HL-60 (cell line): ENCODE data around the gene CNTNAP2.

Source experiments
- DNase-seq, 2 experiments: peaks; one replicate each; pipeline ENCODE4 v3.0.0-alpha.2; 2010 to 2020; ENCODE audit warnings: low read depth in 1 of 2, low spot score in 1 of 2
- H3K27ac ChIP-seq: fragments of 250-450 bp; sonication (Bioruptor Pico); replicated peaks from 2 replicates; pipeline ENCODE4 v1.5.1; 2020; ENCODE audit warnings: mild to moderate bottlenecking, moderate library complexity
- H3K27me3 ChIP-seq: fragments of 250-450 bp; sonication (Bioruptor Pico); 2 replicates; pipeline ENCODE4 v1.5.1; 2021; ENCODE audit warnings: mild to moderate bottlenecking, moderate library complexity; ENCODE audit not compliant: insufficient read depth, poor library complexity, severe bottlenecking
- H3K4me3 ChIP-seq: replicated peaks from 2 replicates; pipeline ENCODE4 v1.5.1; 2011; ENCODE audit warnings: mild to moderate bottlenecking, control low read depth, low read length; ENCODE audit not compliant: insufficient read depth
- CTCF ChIP-seq: IDR thresholded peaks from one replicate; pipeline ENCODE4 v1.5.1; 2011; ENCODE audit warnings: low read length, control low read depth, inconsistent platforms; ENCODE audit not compliant: insufficient read depth
- GABPA ChIP-seq: IDR thresholded peaks from 2 replicates; pipeline ENCODE4 v1.6.1; 2012; ENCODE audit warnings: low read depth
- POLR2AphosphoS5 ChIP-seq: IDR thresholded peaks from 2 replicates; pipeline ENCODE4 v1.6.1; 2012; ENCODE audit warnings: low read depth
- REST ChIP-seq: IDR thresholded peaks from 2 replicates; pipeline ENCODE4 v1.6.1; 2012; ENCODE audit warnings: low read depth; ENCODE audit not compliant: insufficient replicate concordance
- SPI1 ChIP-seq: IDR thresholded peaks from 2 replicates; pipeline ENCODE4 v1.6.1; 2012; ENCODE audit warnings: low read depth, mild to moderate bottlenecking, borderline replicate concordance

CNTNAP2 gene

DNA sequence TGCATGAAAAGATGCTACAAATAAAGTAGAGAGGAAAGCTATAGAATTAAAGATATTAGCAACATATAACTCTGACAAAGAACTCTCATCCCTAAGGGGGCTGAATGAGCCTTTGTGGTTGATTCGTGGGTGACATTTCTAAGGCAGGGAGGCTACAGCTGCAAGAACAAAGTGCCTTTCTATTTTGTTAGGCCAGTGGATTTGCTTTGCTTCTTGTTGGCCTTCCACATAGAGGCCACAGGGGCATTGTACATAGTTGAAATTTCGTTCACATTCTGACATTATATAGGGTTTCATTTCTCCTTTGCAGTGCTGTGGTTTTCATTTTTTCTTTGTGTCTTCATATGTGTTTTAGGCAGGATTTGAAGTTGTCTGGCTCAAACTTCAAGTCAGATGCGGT lies 1654.7 kb downstream of the CNTNAP2 start:
- TF ChIP-seq REST (no peak), SPI1 (no peak), POLR2AphosphoS5 (no peak), CTCF (no peak), GABPA (no peak)
- DNase-seq, result no peak
- H3K4me3 ChIP-seq, result no peak overlapping the region
- H3K27me3 ChIP-seq, result no peaks in the 10 kb centered on the region
- no peak overlapping the region for H3K27ac ChIP-seq

GRCh38 chr7:147774461-147774860 lies 1657.9 kb downstream of the CNTNAP2 start:
- Histone ChIP-seq H3K4me3 (no peak overlapping the region), H3K27me3 (no peaks in the 10 kb centered on the region), H3K27ac (no peak overlapping the region)
- TF ChIP-seq POLR2AphosphoS5, result no peak
- DNase-seq, result no peak

GRCh38 chr7:147775516-147776284 lies 1659.1 kb downstream of the CNTNAP2 start:
- no peak for DNase-seq
- H3K27ac ChIP-seq, result no peak overlapping the region
- TF ChIP-seq REST (no peak), SPI1 (no peak), GABPA (no peak), CTCF (no peak), POLR2AphosphoS5 (no peak)
- H3K4me3 ChIP-seq, result no peak overlapping the region
- no peaks in the 10 kb centered on the region for H3K27me3 ChIP-seq

GRCh38 chr7:147777309-147777708 lies 1660.7 kb downstream of the CNTNAP2 start:
- no peak overlapping the region for H3K27ac ChIP-seq
- TF ChIP-seq REST (no peak), SPI1 (no peak), POLR2AphosphoS5 (no peak), CTCF (no peak)
- H3K4me3 ChIP-seq, result no peak overlapping the region
- no peak for DNase-seq
- no peaks in the 10 kb centered on the region for H3K27me3 ChIP-seq
